MM.1S (cell line): ENCODE results near the gene PAGR1.

Experiments
- EZH2 ChIP-seq: fragments of 300-600 bp; sonication (generic); optimal IDR thresholded peaks from 2 replicates; pipeline ENCODE3; 2017; ENCODE audit warnings: low read depth, mild to moderate bottlenecking, antibody characterized with exemption, low read length, mixed read lengths
- EZH2phosphoT487 ChIP-seq: fragments of 300-600 bp; sonication (generic); IDR thresholded peaks from 2 replicates; pipeline ENCODE4 v1.6.1; 2018; ENCODE audit warnings: antibody characterized with exemption, low read length
- TF ChIP-seq, protein P1 (sequence below): fragments of 300-600 bp; sonication (generic); IDR thresholded peaks from 2 replicates; pipeline ENCODE4 v1.5.1; 2016; ENCODE audit warnings: antibody characterized with exemption, low read length, mixed read lengths

GRCh38 chr16:29774730-29775129, 41.2 kb upstream of the PAGR1 start:
- TF ChIP-seq, protein P1, sequence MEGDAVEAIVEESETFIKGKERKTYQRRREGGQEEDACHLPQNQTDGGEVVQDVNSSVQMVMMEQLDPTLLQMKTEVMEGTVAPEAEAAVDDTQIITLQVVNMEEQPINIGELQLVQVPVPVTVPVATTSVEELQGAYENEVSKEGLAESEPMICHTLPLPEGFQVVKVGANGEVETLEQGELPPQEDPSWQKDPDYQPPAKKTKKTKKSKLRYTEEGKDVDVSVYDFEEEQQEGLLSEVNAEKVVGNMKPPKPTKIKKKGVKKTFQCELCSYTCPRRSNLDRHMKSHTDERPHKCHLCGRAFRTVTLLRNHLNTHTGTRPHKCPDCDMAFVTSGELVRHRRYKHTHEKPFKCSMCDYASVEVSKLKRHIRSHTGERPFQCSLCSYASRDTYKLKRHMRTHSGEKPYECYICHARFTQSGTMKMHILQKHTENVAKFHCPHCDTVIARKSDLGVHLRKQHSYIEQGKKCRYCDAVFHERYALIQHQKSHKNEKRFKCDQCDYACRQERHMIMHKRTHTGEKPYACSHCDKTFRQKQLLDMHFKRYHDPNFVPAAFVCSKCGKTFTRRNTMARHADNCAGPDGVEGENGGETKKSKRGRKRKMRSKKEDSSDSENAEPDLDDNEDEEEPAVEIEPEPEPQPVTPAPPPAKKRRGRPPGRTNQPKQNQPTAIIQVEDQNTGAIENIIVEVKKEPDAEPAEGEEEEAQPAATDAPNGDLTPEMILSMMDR = no peak
- TF ChIP-seq EZH2 (no peak), EZH2phosphoT487 (no peak)
